Breast epithelium (tissue), 3 donors: ENCODE results near the gene FLVCR1.

ENCODE experiments used
- POLR2A ChIP-seq: fragments of 450-650 bp; IDR thresholded peaks from one replicate; pipeline ENCODE4 v1.6.1; 2016; ENCODE audit warnings: antibody characterized with exemption, mild to moderate bottlenecking, moderate library complexity
- POLR2AphosphoS5 ChIP-seq, 3 donors: sonication (generic); formaldehyde crosslinking; IDR thresholded peaks; one replicate each; pipeline ENCODE4 v1.6.1; 2017; ENCODE audit warnings: antibody characterized with exemption in 3 of 3

DNA sequence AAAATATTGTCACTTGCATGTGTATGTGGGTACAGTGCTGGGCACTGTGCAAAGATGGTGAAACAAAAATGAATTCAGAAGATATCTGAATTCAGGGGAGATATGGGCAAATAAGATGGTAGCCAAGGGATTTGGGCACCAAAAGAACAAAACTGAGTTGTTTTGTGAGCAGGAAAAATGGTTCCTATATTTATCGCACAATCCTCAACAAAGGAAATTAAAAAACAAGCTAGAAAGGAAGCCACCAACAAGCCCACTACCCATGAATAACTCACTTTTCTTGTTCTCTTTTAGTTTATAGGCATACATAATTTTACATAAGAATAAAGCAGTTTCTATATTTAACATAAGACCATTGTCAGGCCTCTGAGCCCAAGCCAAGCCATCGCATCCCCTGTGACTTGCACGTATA, 51.6 kb downstream of the FLVCR1 start:
- TF ChIP-seq POLR2AphosphoS5 (IDR thresholded peaks at IDR 0.05), result no peak
- no peak for TF ChIP-seq POLR2A
